Lower leg skin (tissue), 3 donors: ENCODE data around the gene MYO1E.

ENCODE experiments used
- POLR2A ChIP-seq, 2 donors: fragments of 450-650 bp; IDR thresholded peaks; one replicate each; pipeline ENCODE4 v1.6.1; 2016 to 2017; ENCODE audit warnings: antibody characterized with exemption in 2 of 2, mild to moderate bottlenecking in 1 of 2, moderate library complexity in 1 of 2
- TF ChIP-seq, protein P1 (sequence below), 3 donors: fragments of 450-650 bp; IDR thresholded peaks; one replicate each; pipeline ENCODE4 v1.5.1; 2016; ENCODE audit warnings: antibody characterized with exemption in 3 of 3, mild to moderate bottlenecking in 3 of 3, moderate library complexity in 2 of 3

DNA sequence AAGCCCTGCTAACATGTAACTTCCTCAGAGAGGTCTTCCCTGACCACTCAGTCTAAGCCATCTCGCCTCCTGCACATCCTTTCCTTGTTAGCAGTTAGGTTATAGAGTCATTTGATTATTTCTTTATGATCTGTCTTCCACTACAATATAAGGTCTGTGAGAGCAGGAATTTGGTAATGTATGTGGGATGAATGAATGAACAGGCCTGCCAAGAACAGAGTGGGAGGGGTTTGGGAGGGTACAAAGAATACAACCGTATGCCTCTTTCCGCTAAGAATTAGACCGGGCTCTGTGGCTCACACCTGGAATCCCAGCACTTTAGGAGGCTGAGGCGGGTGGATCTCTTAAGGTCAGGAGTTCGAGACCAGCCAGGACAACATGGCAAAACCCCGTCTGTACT, 32.4 kb upstream of the MYO1E start:
- TF ChIP-seq POLR2A (IDR thresholded peaks at IDR 0.05) = no peak
- TF ChIP-seq, protein P1, sequence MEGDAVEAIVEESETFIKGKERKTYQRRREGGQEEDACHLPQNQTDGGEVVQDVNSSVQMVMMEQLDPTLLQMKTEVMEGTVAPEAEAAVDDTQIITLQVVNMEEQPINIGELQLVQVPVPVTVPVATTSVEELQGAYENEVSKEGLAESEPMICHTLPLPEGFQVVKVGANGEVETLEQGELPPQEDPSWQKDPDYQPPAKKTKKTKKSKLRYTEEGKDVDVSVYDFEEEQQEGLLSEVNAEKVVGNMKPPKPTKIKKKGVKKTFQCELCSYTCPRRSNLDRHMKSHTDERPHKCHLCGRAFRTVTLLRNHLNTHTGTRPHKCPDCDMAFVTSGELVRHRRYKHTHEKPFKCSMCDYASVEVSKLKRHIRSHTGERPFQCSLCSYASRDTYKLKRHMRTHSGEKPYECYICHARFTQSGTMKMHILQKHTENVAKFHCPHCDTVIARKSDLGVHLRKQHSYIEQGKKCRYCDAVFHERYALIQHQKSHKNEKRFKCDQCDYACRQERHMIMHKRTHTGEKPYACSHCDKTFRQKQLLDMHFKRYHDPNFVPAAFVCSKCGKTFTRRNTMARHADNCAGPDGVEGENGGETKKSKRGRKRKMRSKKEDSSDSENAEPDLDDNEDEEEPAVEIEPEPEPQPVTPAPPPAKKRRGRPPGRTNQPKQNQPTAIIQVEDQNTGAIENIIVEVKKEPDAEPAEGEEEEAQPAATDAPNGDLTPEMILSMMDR (IDR thresholded peaks at IDR 0.05) = no peak
